Breast epithelium (tissue), 3 donors: ENCODE results near the gene BAG3.

ENCODE experiments used
- POLR2A ChIP-seq: fragments of 450-650 bp; IDR thresholded peaks from one replicate; pipeline ENCODE4 v1.6.1; 2016; ENCODE audit warnings: antibody characterized with exemption, mild to moderate bottlenecking, moderate library complexity
- POLR2AphosphoS5 ChIP-seq, 3 donors: sonication (generic); formaldehyde crosslinking; IDR thresholded peaks; one replicate each; pipeline ENCODE4 v1.6.1; 2017; ENCODE audit warnings: antibody characterized with exemption in 3 of 3

- TF ChIP-seq POLR2AphosphoS5 (IDR thresholded peaks at IDR 0.05) (no peak), POLR2A (no peak)
These were observed 40.5 kb downstream of the BAG3 start for GRCh38 chr10:119691726-119692125.
